Rectal smooth muscle tissue (tissue), 1 donor: ENCODE measurements around the gene FOSB.

Source experiments
- H3K27ac ChIP-seq: one replicate; pipeline ENCODE4 v1.7.0; 2013; ENCODE audit warnings: low read depth, low read length, inconsistent platforms
- H3K27me3 ChIP-seq: one replicate; pipeline ENCODE4 v1.7.0; 2013; ENCODE audit warnings: low read length; ENCODE audit not compliant: control insufficient read depth, insufficient read depth
- H3K36me3 ChIP-seq: one replicate; pipeline ENCODE4 v1.7.0; 2013; ENCODE audit warnings: low read length; ENCODE audit not compliant: control insufficient read depth, insufficient read depth
- H3K4me1 ChIP-seq: one replicate; pipeline ENCODE4 v1.7.0; 2013; ENCODE audit warnings: low read length; ENCODE audit not compliant: control insufficient read depth, insufficient read depth
- H3K4me3 ChIP-seq: one replicate; pipeline ENCODE4 v1.7.0; 2013; ENCODE audit warnings: low read length
- H3K9ac ChIP-seq: one replicate; pipeline ENCODE4 v1.7.0; 2013; ENCODE audit warnings: low read length

FOSB gene

GRCh38 chr19:45467456-45468158 is at the start of gene FOSB:
TSS of gene FOSB (plus strand) at chr19:45467996. CDS start at chr19:45468587, 591 bp downstream.
- Histone ChIP-seq H3K9ac (peak within 1 kb of the TSS; percentile 54), H3K27me3 (no peaks in the 10 kb centered on the region), H3K36me3 (peaks cover 2% of the 10 kb centered on the region), H3K4me1 (peaks cover 13% of the 10 kb centered on the region), H3K4me3 (peak within 1 kb of the TSS; percentile 99), H3K27ac (peak within 1 kb of the TSS; percentile 83)

GRCh38 chr19:45418802-45419201 is 49.0 kb upstream of the FOSB start:
- H3K27ac ChIP-seq = no peak overlapping the region
- no peaks in the 10 kb centered on the region for H3K27me3 ChIP-seq
- peaks cover 2% of the 10 kb centered on the region for H3K36me3 ChIP-seq

GRCh38 chr19:45419396-45419795 is 48.4 kb upstream of the FOSB start:
- peaks cover 8% of the 10 kb centered on the region for H3K4me1 ChIP-seq
- H3K36me3 ChIP-seq = no peaks in the 10 kb centered on the region
- no peak overlapping the region for H3K4me3 ChIP-seq
- H3K27me3 ChIP-seq = no peaks in the 10 kb centered on the region
- H3K27ac ChIP-seq = no peak overlapping the region
- H3K9ac ChIP-seq = no peak overlapping the region

More at GRCh38 chr19:45418802-45419201, 49.0 kb upstream of the FOSB start:
- no peak overlapping the region for H3K4me3 ChIP-seq
- no peak overlapping the region for H3K9ac ChIP-seq
- H3K4me1 ChIP-seq = peaks cover 5% of the 10 kb centered on the region

- Histone ChIP-seq H3K36me3 (no peaks in the 10 kb centered on the region), H3K4me1 (peaks cover 8% of the 10 kb centered on the region), H3K9ac (no peak overlapping the region), H3K4me3 (no peak overlapping the region), H3K27ac (no peak overlapping the region), H3K27me3 (no peaks in the 10 kb centered on the region)
Measured at GRCh38 chr19:45419895-45420294, 47.9 kb upstream of the FOSB start.

- Histone ChIP-seq H3K4me3 (no peak overlapping the region), H3K4me1 (peaks cover 8% of the 10 kb centered on the region), H3K36me3 (no peaks in the 10 kb centered on the region), H3K9ac (no peak overlapping the region), H3K27me3 (no peaks in the 10 kb centered on the region), H3K27ac (no peak overlapping the region)
Measured at GRCh38 chr19:45420356-45420755, 47.4 kb upstream of the FOSB start.

- Histone ChIP-seq H3K36me3 (no peaks in the 10 kb centered on the region), H3K27ac (no peak overlapping the region), H3K27me3 (no peaks in the 10 kb centered on the region), H3K4me3 (no peak overlapping the region), H3K9ac (no peak overlapping the region), H3K4me1 (peaks cover 8% of the 10 kb centered on the region)
Measured at GRCh38 chr19:45420871-45421270, 46.9 kb upstream of the FOSB start.

- Histone ChIP-seq H3K4me3 (no peak overlapping the region), H3K9ac (no peak overlapping the region), H3K36me3 (no peaks in the 10 kb centered on the region), H3K4me1 (peaks cover 8% of the 10 kb centered on the region), H3K27me3 (no peaks in the 10 kb centered on the region), H3K27ac (no peak overlapping the region)
Measured at GRCh38 chr19:45421947-45422498, 45.8 kb upstream of the FOSB start.

- H3K4me3 ChIP-seq = peak overlapping the region; percentile 72
- H3K27ac ChIP-seq = peak overlapping the region; percentile 80
- H3K36me3 ChIP-seq = no peaks in the 10 kb centered on the region
- H3K27me3 ChIP-seq = no peaks in the 10 kb centered on the region
- peaks cover 8% of the 10 kb centered on the region for H3K4me1 ChIP-seq
- peak overlapping the region; percentile 61 for H3K9ac ChIP-seq
Measured at GRCh38 chr19:45423033-45423588, 44.7 kb upstream of the FOSB start.

GRCh38 chr19:45423589-45424190 is 44.1 kb upstream of the FOSB start, which contains the start of gene ERCC1:
TSS of gene ERCC1 (minus strand) at chr19:45423917. CDS start at chr19:45423374, 543 bp downstream.
- no peaks in the 10 kb centered on the region for H3K36me3 ChIP-seq
- H3K4me1 ChIP-seq = peaks cover 10% of the 10 kb centered on the region
- peak within 1 kb of the TSS; percentile 80 for H3K27ac ChIP-seq
- no peaks in the 10 kb centered on the region for H3K27me3 ChIP-seq
- H3K4me3 ChIP-seq = peak within 1 kb of the TSS; percentile 72
- H3K9ac ChIP-seq = peak within 1 kb of the TSS; percentile 61

- Histone ChIP-seq H3K4me3 (peak overlapping the region; percentile 72), H3K27me3 (no peaks in the 10 kb centered on the region), H3K36me3 (no peaks in the 10 kb centered on the region), H3K27ac (peak overlapping the region; percentile 80), H3K4me1 (peaks cover 10% of the 10 kb centered on the region), H3K9ac (peak overlapping the region; percentile 19)
Measured at GRCh38 chr19:45424191-45425058, 43.4 kb upstream of the FOSB start.

- Histone ChIP-seq H3K36me3 (no peaks in the 10 kb centered on the region), H3K27ac (peak overlapping the region; percentile 72), H3K9ac (no peak overlapping the region), H3K4me3 (peak overlapping the region; percentile 76), H3K4me1 (peaks cover 5% of the 10 kb centered on the region), H3K27me3 (no peaks in the 10 kb centered on the region)
Measured at GRCh38 chr19:45428384-45429231, 39.2 kb upstream of the FOSB start.
